GM19397 (cell line): ENCODE data around the gene RCAN3.
"Not testable (repeated sequence)": the region's sequence is repeated elsewhere in the genome, so short reads cannot be mapped to it uniquely, and the experiment has no call there.

Experiments used
- ATAC-seq: cut with Tn5 transposase; IDR thresholded peaks from one replicate; pipeline ENCODE4 v1.9.1; 2021; ENCODE audit warnings: mild to moderate bottlenecking, moderate library complexity; ENCODE audit not compliant: unreplicated experiment

The RCAN3 gene

DNA sequence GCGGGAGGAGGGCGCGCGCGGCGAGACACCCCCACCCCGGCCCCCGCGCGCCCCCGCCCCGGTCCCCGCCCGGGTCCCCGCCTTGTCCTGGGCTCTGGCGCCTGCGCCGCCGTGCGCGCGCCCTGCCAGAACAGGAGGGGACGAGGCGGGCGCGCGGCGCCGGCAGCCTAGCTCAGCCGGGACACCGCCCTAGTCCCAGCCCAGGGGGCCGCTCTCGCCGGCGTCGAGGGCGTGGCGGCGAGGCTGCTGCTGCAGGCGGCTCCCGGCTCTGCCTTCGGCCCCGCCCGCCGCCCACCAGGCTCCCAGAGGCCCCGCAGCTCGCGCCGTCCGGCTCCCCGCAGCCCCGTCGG lies at the start of gene RCAN3:
Gene RCAN3 (plus strand): TSS at position 128 of the 350 bp plus-strand sequence. CDS start 11,537 bp downstream, outside the sequence.
- no peak for ATAC-seq

DNA sequence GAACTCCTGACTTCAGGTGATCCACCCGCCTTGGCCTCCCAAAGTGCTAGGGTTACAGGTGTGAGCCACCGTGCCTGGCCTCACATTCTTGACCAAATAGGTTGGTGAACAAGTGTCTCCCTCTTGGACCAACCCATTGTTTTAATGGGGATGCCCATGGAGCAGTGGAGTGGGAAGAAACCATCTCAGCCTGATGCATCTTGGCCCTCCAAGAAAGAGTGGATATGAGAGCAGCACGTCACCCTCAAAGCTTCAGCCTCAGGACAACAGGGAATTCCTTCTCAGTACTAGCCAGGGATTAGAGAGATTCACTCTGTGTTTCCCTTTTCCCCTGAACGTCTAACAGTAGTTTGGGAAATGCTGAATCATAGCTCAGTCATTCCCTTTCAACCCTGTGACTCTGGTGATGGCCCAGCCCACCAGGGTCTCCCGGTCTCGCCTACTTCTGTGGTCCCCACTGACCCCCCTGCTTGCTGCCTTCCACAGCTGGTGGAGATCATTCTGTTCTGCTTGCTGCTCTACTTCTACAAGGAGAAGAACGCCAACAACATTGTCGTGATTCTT lies 49.6 kb upstream of the RCAN3 start:
- no peak for ATAC-seq

DNA sequence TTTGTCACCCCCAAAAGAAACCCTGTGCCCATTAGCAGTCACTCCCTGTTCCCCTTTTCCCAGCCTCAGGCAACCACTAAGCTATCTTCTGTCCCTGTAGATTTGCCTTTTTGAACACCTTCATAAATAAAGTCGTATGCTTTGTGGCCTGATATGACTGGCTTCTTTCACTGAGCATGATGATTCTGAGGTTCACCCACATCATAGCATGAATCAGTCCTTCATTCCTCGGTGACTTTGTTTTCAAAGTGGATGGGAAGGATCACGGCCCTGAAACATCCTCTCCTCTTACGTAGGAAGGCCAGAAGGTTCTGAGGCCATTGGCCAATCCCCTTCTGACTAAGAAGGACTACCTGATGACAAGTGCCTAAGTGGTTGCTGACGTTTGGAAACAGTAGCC lies 48.0 kb upstream of the RCAN3 start:
- no peak for ATAC-seq

DNA sequence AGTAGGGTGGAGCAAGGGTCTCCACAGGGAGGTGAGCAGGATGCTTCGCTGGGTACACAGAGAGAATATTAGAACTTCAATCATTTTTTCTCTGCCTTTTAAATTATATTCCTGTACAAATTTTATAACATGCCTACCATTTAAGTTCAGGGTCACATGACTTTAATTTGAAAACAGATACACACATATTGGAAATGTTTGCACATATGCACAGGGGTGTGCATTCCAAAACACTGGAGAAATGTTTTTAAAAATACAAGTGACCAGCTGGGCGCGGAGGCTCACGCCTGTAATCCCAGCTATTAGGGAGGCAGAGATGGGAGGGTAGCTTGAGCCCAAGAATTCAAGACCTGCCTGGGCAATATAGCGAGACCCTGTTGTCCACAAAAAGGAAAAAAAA lies 47.4 kb upstream of the RCAN3 start:
- ATAC-seq: no peak

DNA sequence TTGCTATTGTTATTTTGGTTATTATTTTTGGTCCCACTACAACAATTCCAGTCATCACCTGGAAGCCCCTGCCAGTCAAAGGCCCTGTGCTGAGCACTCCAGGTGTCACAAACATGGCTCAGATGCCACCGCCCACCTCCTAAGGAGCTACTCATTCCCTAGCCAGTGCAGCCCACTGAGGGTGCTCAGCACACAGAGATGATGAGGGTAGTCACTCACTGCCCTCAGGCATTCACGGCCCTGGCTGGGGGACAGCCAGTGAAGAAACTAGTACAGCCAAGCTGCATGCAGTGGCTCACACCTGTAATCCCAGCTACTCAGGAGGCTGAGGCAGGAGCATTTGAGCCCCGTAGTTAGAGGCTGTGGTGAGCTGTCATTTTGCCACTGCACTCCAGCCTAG lies 44.8 kb upstream of the RCAN3 start:
- ATAC-seq: no peak

DNA sequence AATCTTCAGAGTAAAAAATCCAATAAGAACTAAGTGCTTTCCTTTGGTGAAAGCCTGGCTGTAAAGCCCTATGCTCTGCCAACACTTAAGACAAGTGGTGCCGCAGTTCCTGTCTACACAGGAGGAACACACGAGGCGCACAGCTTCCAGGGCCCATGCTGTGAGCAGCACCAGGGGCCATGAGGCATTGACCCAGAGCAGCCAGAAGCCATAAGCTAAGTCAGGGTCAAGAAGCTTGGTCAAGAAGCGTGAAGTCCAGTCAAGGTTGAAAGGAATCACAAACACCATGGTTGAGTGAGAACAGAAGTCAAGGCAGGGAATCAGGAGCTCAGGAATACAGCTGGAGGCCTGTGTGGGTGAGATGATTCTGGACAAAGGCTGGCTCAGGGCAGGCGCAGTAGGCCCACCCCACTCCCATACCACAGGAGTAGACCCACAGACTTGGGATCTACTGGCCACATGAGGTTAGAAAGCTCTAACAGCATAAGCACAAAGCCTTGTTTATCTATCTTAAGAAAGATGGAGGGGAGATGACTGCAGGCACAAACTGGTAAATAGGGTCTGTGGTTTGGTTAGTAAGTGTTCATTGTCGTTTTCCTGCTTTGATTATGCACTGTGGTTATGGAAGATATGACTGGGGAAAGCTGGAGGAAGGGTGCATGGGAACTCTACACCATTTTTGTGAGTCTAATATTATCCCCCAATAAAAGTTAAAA lies 42.9 kb upstream of the RCAN3 start:
- no peak for ATAC-seq

DNA sequence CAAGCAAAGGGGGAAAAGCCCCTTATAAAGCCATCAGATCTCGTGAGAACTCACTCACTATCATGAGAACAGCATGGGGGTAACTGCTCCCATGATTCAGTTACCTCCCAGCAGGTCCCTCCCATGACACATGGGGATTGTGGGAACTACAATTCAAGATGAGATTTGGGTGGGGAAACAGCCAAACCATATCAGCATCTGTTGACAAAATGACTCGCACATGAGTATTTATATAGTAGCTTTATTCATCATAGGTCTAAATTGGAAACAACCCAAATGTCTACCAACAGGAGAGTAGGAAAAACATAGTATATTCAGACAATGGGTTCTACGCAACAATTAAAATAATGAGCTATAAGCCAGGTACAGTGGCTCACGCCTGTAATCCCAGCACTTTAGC lies 40.5 kb upstream of the RCAN3 start:
- ATAC-seq: not testable (repeated sequence)

DNA sequence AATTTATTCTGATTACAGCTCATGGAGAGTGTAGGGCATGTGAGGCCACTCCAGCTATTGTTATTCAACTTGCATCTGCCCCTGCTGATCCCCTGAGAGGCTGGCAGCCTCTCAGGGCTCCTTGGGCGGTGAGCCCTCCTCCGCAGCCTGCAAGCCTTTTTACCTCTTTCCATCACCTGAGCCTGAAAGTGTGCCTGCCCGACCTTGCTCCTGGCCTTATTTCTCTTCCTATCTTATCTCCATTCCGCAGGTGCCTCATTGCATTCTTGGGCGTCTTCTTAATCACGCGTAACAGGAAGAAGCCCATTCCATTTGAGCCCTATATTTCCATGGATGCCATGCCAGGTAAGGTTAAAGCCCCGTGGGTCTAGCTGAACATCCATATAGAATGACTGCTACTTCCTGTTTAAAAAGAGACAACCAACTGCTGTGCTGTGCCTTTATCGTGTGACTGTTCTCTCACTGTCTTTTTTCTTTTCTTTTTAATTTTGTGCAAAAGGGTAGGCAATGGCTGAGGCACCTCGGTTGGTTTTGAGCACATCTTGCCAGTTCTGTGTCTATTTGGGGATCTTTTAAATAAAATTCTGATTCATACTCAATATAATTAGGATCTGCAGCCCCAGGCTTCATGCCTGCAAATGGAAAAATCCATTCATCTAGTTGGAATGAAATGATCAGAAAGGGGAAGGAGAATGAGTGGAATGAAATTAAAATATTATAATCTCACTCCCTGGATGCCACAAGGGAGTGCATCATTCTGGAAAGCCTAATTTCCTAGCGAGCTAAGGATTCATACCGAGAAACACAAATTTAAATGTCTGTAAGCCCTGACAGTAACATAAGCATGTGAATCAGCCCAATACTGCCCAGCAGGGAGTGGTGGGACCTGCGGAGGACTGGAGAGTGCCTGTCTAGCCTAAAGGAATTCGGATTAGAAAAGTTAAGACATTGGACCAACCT lies 38.6 kb upstream of the RCAN3 start:
- ATAC-seq: no peak

DNA sequence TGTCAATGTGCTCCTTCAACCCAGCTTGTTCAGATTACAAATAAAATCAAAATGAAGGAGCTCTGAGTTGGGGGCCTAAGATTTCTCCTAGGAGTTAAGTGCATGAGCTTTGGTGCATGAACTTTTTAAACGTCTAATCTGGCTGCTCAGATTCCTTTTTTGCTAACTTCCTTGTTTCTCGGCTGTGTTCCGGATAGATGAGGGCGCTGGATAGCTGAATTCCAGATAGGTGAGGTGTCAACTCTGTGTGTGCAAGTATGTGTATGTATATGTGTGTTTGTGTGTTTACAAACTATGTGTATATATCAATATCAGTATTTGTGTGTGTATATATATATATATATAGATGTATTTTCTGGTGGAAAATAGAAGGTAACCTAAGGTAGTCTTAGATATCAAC lies 37.5 kb upstream of the RCAN3 start:
- no peak for ATAC-seq

DNA sequence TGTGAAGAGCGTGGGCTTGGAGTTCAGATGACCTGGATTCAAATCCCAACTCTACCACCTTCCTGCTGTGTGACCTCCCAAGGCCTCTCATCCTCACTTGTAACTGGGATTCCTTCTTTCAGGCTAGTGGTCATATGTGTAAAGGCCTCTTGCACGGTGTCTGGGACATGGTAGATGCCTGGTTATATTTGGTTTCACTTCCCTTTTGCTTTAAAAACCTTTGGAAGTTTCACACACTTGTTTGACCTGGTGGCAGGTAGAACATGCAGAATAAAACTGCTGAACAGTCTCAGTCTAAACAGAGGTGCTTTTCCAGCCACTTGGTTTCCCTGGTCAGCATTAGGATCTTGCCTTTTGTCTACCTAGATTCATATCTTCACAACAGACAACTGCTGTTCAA lies 37.0 kb upstream of the RCAN3 start:
- no peak for ATAC-seq

DNA sequence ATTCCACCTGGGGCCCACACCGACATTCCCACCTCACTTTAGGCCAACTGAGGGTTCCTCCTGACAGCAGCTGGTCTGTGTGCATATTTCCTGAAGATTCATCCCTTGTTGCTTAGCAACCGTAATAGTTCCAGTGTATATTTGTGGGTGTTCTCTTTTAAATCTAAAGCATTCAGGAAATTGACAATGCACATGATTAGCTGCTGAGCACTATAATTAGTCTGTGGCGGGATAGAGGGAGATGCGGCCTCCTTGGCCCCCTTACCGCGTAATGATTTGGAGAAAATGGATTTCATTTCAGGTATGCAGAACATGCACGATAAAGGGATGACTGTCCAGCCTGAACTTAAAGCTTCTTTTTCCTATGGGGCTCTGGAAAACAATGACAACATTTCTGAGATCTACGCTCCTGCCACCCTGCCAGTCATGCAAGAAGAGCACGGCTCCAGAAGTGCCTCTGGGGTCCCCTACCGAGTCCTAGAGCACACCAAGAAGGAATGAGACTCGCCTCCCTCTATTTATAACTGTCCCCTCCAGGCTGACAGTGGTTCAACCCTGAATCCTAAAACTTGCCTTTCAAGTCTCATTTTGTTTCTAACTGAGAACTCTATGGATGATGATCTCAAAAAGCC lies 33.8 kb upstream of the RCAN3 start:
- ATAC-seq: no peak

DNA sequence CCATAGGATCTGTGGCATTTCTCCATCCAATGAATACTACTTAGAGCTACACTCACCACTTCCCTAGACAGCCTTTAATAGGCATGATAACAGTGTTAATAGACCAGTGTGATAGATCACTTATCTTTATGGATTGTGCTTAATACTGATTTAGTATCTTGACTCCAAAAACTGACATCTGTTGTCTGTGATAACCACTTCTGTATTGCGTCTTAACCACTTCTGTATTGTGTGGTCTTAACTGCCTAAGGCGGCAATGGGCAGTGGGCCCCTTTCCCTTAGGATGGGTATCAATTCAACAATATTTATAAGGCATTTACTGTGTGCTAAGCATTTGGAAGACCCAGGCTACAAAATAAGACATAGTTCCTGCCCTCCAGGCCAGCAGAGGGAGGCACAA lies 32.0 kb upstream of the RCAN3 start:
- no peak for ATAC-seq

DNA sequence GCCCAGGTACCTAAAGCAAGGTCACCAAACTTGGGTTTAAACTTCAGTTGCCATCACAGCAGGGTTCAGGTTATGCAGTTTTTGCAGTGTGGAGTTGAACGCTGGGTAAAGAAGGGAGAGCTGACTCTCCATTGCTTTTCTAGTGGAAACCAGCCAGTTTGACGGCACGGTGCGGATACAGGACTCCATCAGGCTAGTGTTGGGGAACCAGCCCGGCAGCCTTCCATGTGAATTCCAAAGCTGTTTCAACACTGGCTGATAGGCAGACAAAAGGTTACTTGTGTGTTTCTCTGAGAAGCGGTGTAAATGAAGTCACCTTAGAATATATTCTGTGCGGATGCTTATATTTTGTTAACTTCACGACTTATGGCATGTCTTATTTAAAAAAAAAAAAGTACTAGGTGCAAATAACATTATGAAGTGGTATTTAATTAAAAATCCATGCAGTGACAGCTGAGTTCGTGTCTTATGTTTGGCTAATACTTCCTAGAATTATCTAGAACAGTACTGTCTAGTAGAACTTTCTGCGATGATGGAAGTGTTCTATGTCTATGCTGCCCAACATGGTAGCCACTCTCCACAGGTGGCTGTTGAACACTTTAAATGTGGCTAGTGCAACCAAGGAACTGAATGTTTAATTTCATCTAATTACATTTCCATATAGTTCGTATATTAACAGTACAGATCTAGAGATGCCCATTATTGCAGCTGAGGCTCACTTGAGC lies 29.9 kb upstream of the RCAN3 start:
- ATAC-seq: no peak

DNA sequence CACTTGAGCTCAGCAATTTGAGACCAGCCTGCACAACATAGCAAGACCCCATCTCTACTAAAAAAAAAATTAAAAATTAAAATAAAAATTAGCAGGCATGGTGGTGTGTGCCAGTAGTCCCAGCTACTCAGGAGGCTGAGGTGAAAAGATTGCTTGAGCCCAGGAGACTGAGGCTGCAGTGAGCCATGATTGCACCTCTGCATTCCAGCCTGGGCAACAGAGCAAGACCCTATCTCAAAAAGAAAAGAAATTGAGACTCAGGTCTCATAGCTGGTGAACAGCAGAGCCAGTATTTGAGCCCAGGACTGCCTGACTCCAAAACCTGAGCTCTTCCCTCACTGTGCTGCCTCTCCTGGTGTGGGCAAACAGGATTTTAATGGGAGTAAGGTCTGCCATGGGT lies 28.4 kb upstream of the RCAN3 start:
- ATAC-seq: no peak

DNA sequence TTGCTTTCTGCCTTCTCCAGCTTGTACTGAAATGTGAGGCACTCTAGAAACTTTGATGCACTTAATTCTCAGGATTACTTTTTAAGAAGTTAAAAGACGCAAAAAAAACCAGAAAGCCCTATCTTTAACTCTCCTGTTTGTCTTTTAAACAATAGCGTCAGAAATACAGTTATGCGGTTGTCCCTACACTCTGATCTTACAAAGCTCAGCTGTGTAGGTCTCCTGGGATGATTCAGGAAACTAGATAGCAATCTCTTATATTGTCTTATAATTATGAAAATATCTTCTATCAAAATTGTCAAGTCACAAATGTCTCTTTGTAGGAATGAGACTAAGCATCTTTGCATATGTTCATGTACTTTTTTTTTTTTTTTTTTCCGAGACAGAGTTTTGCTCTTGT lies 26.9 kb upstream of the RCAN3 start:
- no peak for ATAC-seq

DNA sequence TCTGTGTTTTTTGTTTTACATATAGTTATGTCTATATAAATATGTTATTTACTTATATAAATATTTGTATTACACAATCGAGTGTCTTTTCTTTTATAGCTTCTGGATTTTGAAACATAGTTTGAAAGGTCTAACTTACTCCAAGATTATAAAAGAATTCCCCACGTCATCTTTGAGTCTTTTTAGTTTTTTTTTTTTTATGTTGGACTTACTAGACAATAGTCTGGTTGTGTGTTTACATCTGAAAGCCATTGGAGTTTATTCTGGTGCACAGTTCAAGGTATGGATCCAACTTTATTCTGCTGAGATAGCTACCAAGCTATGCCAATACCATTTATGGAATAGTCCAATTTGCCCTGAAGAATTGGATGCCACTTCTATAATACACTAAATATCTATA lies 26.1 kb upstream of the RCAN3 start:
- ATAC-seq: no peak

DNA sequence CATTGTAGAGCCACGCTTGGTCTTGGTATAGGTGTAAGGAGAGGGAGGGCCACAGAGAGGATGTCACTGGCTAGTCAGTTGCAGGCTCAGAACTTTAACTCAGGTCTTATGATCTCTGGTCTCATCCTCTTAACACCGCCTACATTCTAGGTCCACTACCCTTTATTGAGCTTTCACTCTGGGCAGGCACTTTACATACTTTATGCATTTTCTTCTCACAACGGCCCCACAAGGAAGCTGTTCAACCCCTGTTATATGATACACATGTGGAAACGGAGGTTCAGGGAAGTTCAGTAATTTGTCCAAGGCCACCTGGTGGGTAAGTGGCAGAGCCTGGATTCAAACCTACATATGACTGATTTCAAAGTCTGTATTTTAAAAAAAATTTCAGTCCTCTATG lies 25.3 kb upstream of the RCAN3 start:
- ATAC-seq: no peak

DNA sequence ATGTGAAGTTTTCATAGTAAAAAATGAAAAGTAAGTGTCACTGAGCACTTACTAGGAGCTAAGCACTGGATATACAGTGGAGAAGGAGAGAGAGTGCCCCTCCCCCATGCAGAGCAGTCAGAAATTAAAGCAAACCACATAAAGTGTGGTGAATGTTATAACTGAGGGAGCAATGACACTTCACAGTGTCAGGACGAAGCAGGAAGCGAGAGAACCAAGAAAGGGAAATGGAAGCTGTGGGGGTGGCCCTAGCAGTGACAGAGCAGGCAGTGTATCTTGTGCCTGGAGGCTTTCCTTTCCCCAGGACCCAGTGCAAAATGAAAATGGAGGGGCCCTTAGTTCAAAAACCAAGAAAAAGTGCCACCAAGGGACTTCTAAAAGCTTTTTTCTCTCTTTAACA lies 21.5 kb upstream of the RCAN3 start:
- ATAC-seq: no peak

DNA sequence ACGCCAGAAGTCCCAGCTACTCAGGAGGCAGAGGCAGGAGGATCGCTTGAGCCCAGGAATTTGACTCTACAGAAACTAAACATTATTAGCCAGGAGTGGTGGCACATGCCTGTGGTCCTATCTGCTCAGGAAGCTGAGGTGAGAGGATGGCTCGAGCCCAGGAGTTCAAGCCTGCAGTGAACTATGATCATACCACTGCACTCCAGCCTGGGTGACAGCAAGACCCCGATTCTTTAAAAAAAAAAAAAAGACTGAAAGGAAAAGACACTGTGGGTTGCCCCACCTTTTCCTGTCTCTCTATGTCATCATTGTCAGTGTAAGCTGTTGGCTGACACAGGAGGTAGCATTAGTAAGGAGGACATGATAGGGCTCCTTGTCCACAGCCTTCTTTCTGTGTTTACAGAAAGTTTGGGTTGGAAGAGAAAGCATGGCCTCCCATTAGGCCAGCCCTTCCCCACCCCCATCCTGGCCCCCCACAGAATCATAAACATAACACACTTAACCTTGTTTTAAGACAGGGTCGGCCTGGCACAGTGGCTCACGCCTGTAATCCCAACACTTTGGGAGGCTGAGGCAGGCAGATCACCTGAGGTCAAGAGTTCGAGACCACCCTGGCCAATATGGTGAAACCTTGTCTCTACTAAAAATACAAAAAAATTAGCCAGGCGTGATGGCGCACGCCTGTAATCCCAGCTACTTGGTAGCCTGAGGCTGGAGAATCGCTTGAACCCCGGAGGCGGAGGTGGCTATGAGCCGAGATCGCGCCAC lies 20.6 kb upstream of the RCAN3 start:
- no peak for ATAC-seq

DNA sequence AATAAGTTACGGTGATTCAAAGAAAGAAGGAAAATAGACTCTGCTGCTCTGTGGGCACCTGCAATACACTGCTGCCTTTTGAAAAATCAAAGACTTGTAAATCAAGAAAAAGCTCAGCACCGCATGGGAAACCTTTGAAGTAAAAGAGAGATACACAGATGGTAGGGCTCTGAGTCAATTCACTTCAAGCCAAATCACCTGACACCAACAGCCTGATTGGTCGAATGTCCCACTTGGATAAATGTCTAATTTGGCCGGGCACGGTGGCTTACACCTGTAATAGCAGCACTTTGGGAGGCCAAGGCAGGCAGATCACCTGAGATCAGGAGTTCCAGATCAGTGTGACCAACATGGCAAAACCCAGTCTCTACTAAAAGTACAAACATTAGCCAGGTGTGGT lies 19.2 kb upstream of the RCAN3 start:
- ATAC-seq: no peak
